Trophoblast cell (in vitro differentiated cells and primary cell): ENCODE data around the gene GCFC2.

Experiments used
- DNase-seq, 2 donors: peaks; one replicate each; pipeline ENCODE4 v3.0.0-alpha.2; 2016
- H2AFZ ChIP-seq: 2 replicates; pipeline ENCODE4 v1.6.1; 2013; ENCODE audit warnings: low read length, moderate library complexity, mild to moderate bottlenecking; ENCODE audit not compliant: insufficient read depth, poor library complexity
- H2AK5ac ChIP-seq: 2 replicates; pipeline ENCODE4 v1.6.1; 2013; ENCODE audit warnings: mild to moderate bottlenecking, low read length
- H2BK120ac ChIP-seq: 2 replicates; pipeline ENCODE4 v1.6.1; 2013; ENCODE audit warnings: low read length, mild to moderate bottlenecking, moderate library complexity; ENCODE audit not compliant: insufficient read depth, poor library complexity
- H2BK12ac ChIP-seq: 2 replicates; pipeline ENCODE4 v1.6.1; 2013; ENCODE audit warnings: mild to moderate bottlenecking, low read length, moderate library complexity
- H2BK5ac ChIP-seq: 2 replicates; pipeline ENCODE4 v1.6.1; 2013; ENCODE audit warnings: low read length, low read depth, moderate library complexity, mild to moderate bottlenecking; ENCODE audit not compliant: poor library complexity
- H3K14ac ChIP-seq: 2 replicates; pipeline ENCODE4 v1.6.1; 2013; ENCODE audit warnings: mild to moderate bottlenecking, low read length
- H3K18ac ChIP-seq: 2 replicates; pipeline ENCODE4 v1.6.1; 2013; ENCODE audit warnings: mild to moderate bottlenecking, low read length
- H3K23ac ChIP-seq: 2 replicates; pipeline ENCODE4 v1.6.1; 2013; ENCODE audit warnings: low read length
- H3K27ac ChIP-seq: 2 replicates; pipeline ENCODE4 v1.5.1; 2013; ENCODE audit warnings: low read depth, mild to moderate bottlenecking, inconsistent platforms, low read length, moderate library complexity
- H3K27me3 ChIP-seq: 2 replicates; pipeline ENCODE4 v1.6.1; 2013; ENCODE audit warnings: inconsistent platforms, mild to moderate bottlenecking, low read length, moderate library complexity; ENCODE audit not compliant: insufficient read depth
- H3K36me3 ChIP-seq, 2 experiments: 1 replicate in 1 of 2; 2 replicates in 1 of 2; pipeline ENCODE4 v1.6.1; 2013; ENCODE audit warnings: low read length in 2 of 2, mild to moderate bottlenecking in 2 of 2, moderate library complexity in 1 of 2; ENCODE audit not compliant: insufficient read depth in 2 of 2, control insufficient read depth in 1 of 2
- H3K4ac ChIP-seq: 2 replicates; pipeline ENCODE4 v1.6.1; 2013; ENCODE audit warnings: low read depth, mild to moderate bottlenecking, low read length, moderate library complexity
- H3K4me1 ChIP-seq, 2 experiments: 1 replicate in 1 of 2; 2 replicates in 1 of 2; pipeline ENCODE4 v1.6.1; 2013; ENCODE audit warnings: low read length in 2 of 2, mild to moderate bottlenecking in 2 of 2, moderate library complexity in 1 of 2; ENCODE audit not compliant: insufficient read depth in 2 of 2, control insufficient read depth in 1 of 2
- H3K4me2 ChIP-seq: 2 replicates; pipeline ENCODE4 v1.6.1; 2013; ENCODE audit warnings: inconsistent platforms, mild to moderate bottlenecking, low read length, moderate library complexity
- H3K4me3 ChIP-seq: 2 replicates; pipeline ENCODE4 v1.5.1; 2013; ENCODE audit warnings: mild to moderate bottlenecking, low read depth, low read length, inconsistent platforms
- H3K79me1 ChIP-seq: one replicate; pipeline ENCODE4 v1.6.1; 2013; ENCODE audit warnings: low read length
- H3K79me2 ChIP-seq: 2 replicates; pipeline ENCODE4 v1.6.1; 2013; ENCODE audit warnings: low read length, mild to moderate bottlenecking; ENCODE audit not compliant: control insufficient read depth, insufficient read depth, poor library complexity
- H3K9ac ChIP-seq: 2 replicates; pipeline ENCODE4 v1.6.1; 2013; ENCODE audit warnings: mild to moderate bottlenecking, low read length
- H3K9me3 ChIP-seq: 2 replicates; pipeline ENCODE4 v1.6.1; 2013; ENCODE audit warnings: low read depth, mild to moderate bottlenecking, control low read depth, inconsistent platforms, low read length; ENCODE audit not compliant: insufficient read depth
- H4K12ac ChIP-seq: 2 replicates; pipeline ENCODE4 v1.6.1; 2013; ENCODE audit warnings: low read depth, mild to moderate bottlenecking, low read length, moderate library complexity
- H4K8ac ChIP-seq: 2 replicates; pipeline ENCODE4 v1.6.1; 2013; ENCODE audit warnings: low read depth, mild to moderate bottlenecking, low read length, moderate library complexity
- H4K91ac ChIP-seq: one replicate; pipeline ENCODE4 v1.6.1; 2013; ENCODE audit warnings: low read depth, mild to moderate bottlenecking, low read length, moderate library complexity
- WGBS: extraction: QIAGEN DNeasy Blood & Tissue Kit; methylation state at CpG from one replicate; pipeline ENCODE4 v1.1.7; 2013; ENCODE audit warnings: missing lambda C conversion rate; ENCODE audit not compliant: insufficient read length, insufficient coverage; ENCODE audit errors: extremely low coverage; 5-methylcytosine and 5-hydroxymethylcytosine counted together

GCFC2 gene

DNA sequence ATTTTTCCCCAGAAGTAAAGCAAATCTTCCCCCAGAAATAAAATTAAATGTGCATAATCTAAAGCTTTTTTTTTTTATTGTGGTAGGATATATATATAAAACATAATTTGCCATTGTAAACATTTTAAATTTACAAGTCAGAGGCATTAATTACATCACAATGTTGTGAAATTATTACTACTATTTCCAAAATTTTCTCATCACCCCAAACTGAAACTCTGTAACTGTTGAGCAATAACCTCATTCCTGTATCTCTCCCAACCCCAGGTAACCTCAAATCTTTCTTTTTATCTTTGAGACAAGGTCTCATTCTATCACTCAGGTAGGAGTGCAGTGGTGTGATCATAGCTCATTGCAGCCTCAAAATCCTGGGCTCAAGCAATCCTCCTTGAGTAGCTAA, 52.9 kb downstream of the GCFC2 start:
- Histone ChIP-seq H3K9me3 (no peaks in the 10 kb centered on the region), H3K4me2 (no peak overlapping the region), H3K36me3 (peaks cover 3 to 13% of the 10 kb centered on the region in 2 experiments), H2AFZ (no peak overlapping the region), H3K18ac (no peak overlapping the region), H4K12ac (no peak overlapping the region), H3K27ac (no peak overlapping the region), H3K14ac (no peak overlapping the region), H3K79me2 (no peaks in the 10 kb centered on the region), H2AK5ac (no peak overlapping the region), H2BK120ac (no peak overlapping the region), H3K79me1 (no peaks in the 10 kb centered on the region), H4K91ac (no peak overlapping the region), H2BK12ac (no peak overlapping the region), H3K27me3 (no peaks in the 10 kb centered on the region), H3K23ac (no peak overlapping the region), H2BK5ac (no peak overlapping the region), H4K8ac (no peak overlapping the region), H3K9ac (no peak overlapping the region), H3K4me3 (no peak overlapping the region), H3K4ac (no peak overlapping the region), H3K4me1 (no peaks in the 10 kb centered on the region)
- no peak for DNase-seq

DNA sequence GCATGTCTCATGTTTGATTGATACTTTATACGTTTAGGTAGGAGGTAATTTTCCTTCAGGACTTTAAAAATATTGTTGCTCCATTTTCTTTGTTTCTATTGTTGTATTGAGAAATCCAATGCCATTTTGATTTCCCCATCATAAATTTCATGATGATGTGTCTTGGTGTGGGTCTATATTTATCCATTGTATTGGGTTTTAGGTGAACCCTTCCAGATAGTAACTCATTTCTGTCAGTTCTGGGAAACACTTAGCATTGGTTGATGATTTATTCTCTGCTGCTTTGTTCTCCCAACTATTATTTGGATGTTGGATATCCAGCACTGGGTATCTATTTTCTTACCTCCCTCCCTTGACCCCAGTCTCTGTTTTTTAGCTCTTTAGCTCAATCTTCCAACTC, 54.2 kb downstream of the GCFC2 start:
- H3K79me2 ChIP-seq, result no peaks in the 10 kb centered on the region
- H2AFZ ChIP-seq, result no peak overlapping the region
- H3K36me3 ChIP-seq, result peaks cover 3 to 15% of the 10 kb centered on the region in 2 experiments
- WGBS, result no CpG with 5 or more reads among the region's 1 CpG
- no peaks in the 10 kb centered on the region for H3K4me1 ChIP-seq
- no peak overlapping the region for H2AK5ac ChIP-seq
- DNase-seq, result no peak
- no peak overlapping the region for H3K23ac ChIP-seq
- H4K91ac ChIP-seq, result no peak overlapping the region
- no peak overlapping the region for H4K8ac ChIP-seq
- H2BK120ac ChIP-seq, result no peak overlapping the region
- H3K4ac ChIP-seq, result no peak overlapping the region
- H3K18ac ChIP-seq, result no peak overlapping the region
- no peak overlapping the region for H2BK5ac ChIP-seq
- H3K4me3 ChIP-seq, result no peak overlapping the region
- no peaks in the 10 kb centered on the region for H3K9me3 ChIP-seq
- no peaks in the 10 kb centered on the region for H3K27me3 ChIP-seq
- no peak overlapping the region for H3K14ac ChIP-seq
- H4K12ac ChIP-seq, result no peak overlapping the region
- no peak overlapping the region for H3K27ac ChIP-seq
- no peak overlapping the region for H3K9ac ChIP-seq
- H3K79me1 ChIP-seq, result no peaks in the 10 kb centered on the region
- no peak overlapping the region for H2BK12ac ChIP-seq
- no peak overlapping the region for H3K4me2 ChIP-seq

DNA sequence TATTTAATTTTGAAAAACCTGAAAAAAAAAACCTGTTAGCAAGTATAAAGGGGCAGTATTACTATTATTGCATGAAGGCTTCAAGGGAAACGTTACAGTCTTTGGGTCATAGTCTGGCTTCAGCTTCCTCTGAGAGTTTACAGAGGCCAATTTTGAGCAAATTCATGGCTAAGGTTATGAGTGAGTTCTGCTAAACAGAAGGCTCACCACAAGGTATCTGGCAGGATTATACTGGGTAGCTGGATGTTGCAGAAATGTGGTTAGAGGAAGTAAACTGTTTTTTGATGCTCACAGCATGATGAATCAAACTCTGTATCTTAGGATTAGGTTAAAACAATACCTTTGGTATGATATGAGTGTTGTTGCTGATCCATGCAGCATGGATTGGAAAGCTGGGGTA, 54.9 kb downstream of the GCFC2 start:
- no peaks in the 10 kb centered on the region for H3K4me1 ChIP-seq
- H3K14ac ChIP-seq, result no peak overlapping the region
- H4K8ac ChIP-seq, result no peak overlapping the region
- no peak overlapping the region for H2AFZ ChIP-seq
- H3K18ac ChIP-seq, result no peak overlapping the region
- no peaks in the 10 kb centered on the region for H3K9me3 ChIP-seq
- no peak for DNase-seq
- H4K91ac ChIP-seq, result no peak overlapping the region
- no peak overlapping the region for H2BK120ac ChIP-seq
- no peak overlapping the region for H3K4me3 ChIP-seq
- no peaks in the 10 kb centered on the region for H3K79me1 ChIP-seq
- H3K9ac ChIP-seq, result no peak overlapping the region
- H4K12ac ChIP-seq, result no peak overlapping the region
- no CpG with 5 or more reads among the region's 1 CpG for WGBS
- H2AK5ac ChIP-seq, result no peak overlapping the region
- H3K23ac ChIP-seq, result no peak overlapping the region
- H2BK5ac ChIP-seq, result no peak overlapping the region
- H3K27ac ChIP-seq, result no peak overlapping the region
- H2BK12ac ChIP-seq, result no peak overlapping the region
- no peaks in the 10 kb centered on the region for H3K27me3 ChIP-seq
- H3K4me2 ChIP-seq, result no peak overlapping the region
- H3K4ac ChIP-seq, result no peak overlapping the region
- H3K36me3 ChIP-seq, result peaks cover 2 to 19% of the 10 kb centered on the region in 2 experiments
- H3K79me2 ChIP-seq, result no peaks in the 10 kb centered on the region

DNA sequence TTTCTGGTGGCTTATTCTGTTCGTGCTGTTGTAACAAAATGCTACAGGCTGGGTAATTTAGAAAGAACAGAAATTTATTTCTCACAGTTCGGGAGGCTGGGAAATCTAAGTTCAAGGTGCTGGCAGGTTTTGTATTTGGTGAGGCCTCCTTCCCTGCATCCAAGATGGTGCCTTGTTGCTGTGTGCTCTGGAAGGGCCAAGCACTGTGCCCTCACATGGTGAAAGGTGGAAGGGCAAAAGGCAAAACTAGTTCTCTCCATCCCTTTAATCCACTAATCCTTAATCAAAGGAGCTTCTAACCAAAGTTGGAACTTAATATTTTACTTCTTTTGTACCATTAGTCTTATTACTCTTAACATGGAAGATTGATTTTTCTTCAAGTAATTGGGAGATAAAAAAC, 56.7 kb downstream of the GCFC2 start:
- no CpG with 5 or more reads among the region's 2 CpGs for WGBS

More for the DNA sequence above, 56.7 kb downstream of the GCFC2 start:
- Histone ChIP-seq H3K9me3 (no peaks in the 10 kb centered on the region), H3K18ac (no peak overlapping the region), H3K27ac (no peak overlapping the region), H3K4me1 (no peaks in the 10 kb centered on the region), H3K4ac (no peak overlapping the region), H3K79me2 (no peaks in the 10 kb centered on the region), H3K79me1 (no peaks in the 10 kb centered on the region), H2BK12ac (no peak overlapping the region), H3K27me3 (no peaks in the 10 kb centered on the region), H3K9ac (no peak overlapping the region), H2BK120ac (no peak overlapping the region), H4K8ac (no peak overlapping the region), H2AK5ac (no peak overlapping the region), H4K91ac (no peak overlapping the region), H3K4me3 (no peak overlapping the region), H3K36me3 (peaks cover 4 to 26% of the 10 kb centered on the region in 2 experiments), H4K12ac (no peak overlapping the region), H2BK5ac (no peak overlapping the region), H2AFZ (no peak overlapping the region), H3K23ac (no peak overlapping the region), H3K14ac (no peak overlapping the region), H3K4me2 (no peak overlapping the region)
- no peak for DNase-seq
